ENCODE data around the gene LECT2. TPM values are rescaled to one million over a fixed set of nuclear protein-coding genes. Genes with fewer than 3 reads are reported as not detected.

LECT2 gene
- total RNA-seq, 2 donors from 2014 or later: not detected

- Histone ChIP-seq H3K9ac (ENCODE audit: low read depth in 2 of 2, low read length in 2 of 2) (no peak overlapping the region), H3K9me3 (no peaks in the 10 kb centered on the region), H3K27ac (no peak overlapping the region), H3K27me3 (no peaks in the 10 kb centered on the region), H3K36me3 (no peaks in the 10 kb centered on the region), H3K4me1 (no peaks in the 10 kb centered on the region), H3K4me3 (no peak overlapping the region)
- intact Hi-C loops (cut with DNase I): no loop called here
- no peak for DNase-seq
- TF ChIP-seq, protein P1, sequence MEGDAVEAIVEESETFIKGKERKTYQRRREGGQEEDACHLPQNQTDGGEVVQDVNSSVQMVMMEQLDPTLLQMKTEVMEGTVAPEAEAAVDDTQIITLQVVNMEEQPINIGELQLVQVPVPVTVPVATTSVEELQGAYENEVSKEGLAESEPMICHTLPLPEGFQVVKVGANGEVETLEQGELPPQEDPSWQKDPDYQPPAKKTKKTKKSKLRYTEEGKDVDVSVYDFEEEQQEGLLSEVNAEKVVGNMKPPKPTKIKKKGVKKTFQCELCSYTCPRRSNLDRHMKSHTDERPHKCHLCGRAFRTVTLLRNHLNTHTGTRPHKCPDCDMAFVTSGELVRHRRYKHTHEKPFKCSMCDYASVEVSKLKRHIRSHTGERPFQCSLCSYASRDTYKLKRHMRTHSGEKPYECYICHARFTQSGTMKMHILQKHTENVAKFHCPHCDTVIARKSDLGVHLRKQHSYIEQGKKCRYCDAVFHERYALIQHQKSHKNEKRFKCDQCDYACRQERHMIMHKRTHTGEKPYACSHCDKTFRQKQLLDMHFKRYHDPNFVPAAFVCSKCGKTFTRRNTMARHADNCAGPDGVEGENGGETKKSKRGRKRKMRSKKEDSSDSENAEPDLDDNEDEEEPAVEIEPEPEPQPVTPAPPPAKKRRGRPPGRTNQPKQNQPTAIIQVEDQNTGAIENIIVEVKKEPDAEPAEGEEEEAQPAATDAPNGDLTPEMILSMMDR (IDR thresholded peaks at IDR 0.05): no peak
Observed at GRCh38 chr5:135988546-135988945, 33.8 kb upstream of the LECT2 start.

GRCh38 chr5:135986891-135987401 lies 32.2 kb upstream of the LECT2 start:
- Histone ChIP-seq H3K9me3 (no peaks in the 10 kb centered on the region), H3K27me3 (no peaks in the 10 kb centered on the region), H3K36me3 (no peaks in the 10 kb centered on the region), H3K27ac (peak overlapping the region; percentile 22), H3K9ac (ENCODE audit: low read depth in 2 of 2, low read length in 2 of 2) (no peak overlapping the region), H3K4me1 (no peaks in the 10 kb centered on the region), H3K4me3 (no peak overlapping the region)
- TF ChIP-seq, protein P1 (IDR thresholded peaks at IDR 0.05): no peak
- DNase-seq: no peak
- intact Hi-C loops (cut with DNase I): no loop called here

- Histone ChIP-seq H3K27ac (peak overlapping the region; percentile 22), H3K27me3 (no peaks in the 10 kb centered on the region), H3K36me3 (no peaks in the 10 kb centered on the region), H3K9me3 (no peaks in the 10 kb centered on the region), H3K4me3 (no peak overlapping the region), H3K4me1 (no peaks in the 10 kb centered on the region), H3K9ac (ENCODE audit: low read depth in 2 of 2, low read length in 2 of 2) (no peak overlapping the region)
- DNase-seq: no peak
- TF ChIP-seq, protein P1 (IDR thresholded peaks at IDR 0.05): no peak
- intact Hi-C loops (cut with DNase I): no loop called here
Observed at GRCh38 chr5:135986401-135986800, 31.6 kb upstream of the LECT2 start.

GRCh38 chr5:135985951-135986350 lies 31.2 kb upstream of the LECT2 start:
- Histone ChIP-seq H3K27me3 (no peaks in the 10 kb centered on the region), H3K4me1 (no peaks in the 10 kb centered on the region), H3K4me3 (no peak overlapping the region), H3K9me3 (no peaks in the 10 kb centered on the region), H3K36me3 (no peaks in the 10 kb centered on the region), H3K27ac (peak overlapping the region; percentile 22), H3K9ac (ENCODE audit: low read depth in 2 of 2, low read length in 2 of 2) (no peak overlapping the region)
- no peak for DNase-seq
- intact Hi-C loops (cut with DNase I): no loop called here
- TF ChIP-seq, protein P1 (IDR thresholded peaks at IDR 0.05): no peak

GRCh38 chr5:135980620-135981019 lies 25.8 kb upstream of the LECT2 start:
- Histone ChIP-seq H3K36me3 (no peaks in the 10 kb centered on the region), H3K9ac (ENCODE audit: low read depth in 2 of 2, low read length in 2 of 2) (no peak overlapping the region), H3K27ac (no peak overlapping the region), H3K4me1 (no peaks in the 10 kb centered on the region), H3K4me3 (no peak overlapping the region), H3K9me3 (no peaks in the 10 kb centered on the region), H3K27me3 (no peaks in the 10 kb centered on the region)
- intact Hi-C loops (cut with DNase I): no loop called here
- no peak for DNase-seq
- TF ChIP-seq, protein P1 (IDR thresholded peaks at IDR 0.05): no peak

Measured in colonic mucosa (tissue), 4 donors.